Activated CD4-positive, alpha-beta T cell treated with anti-CD3 and anti-CD28 coated beads for 48 hours (primary cell): ENCODE results near the gene EDN2.

Experiments used
- DNase-seq: peaks from one replicate; pipeline ENCODE4 v3.0.0-alpha.2; 2020

Gene EDN2

DNA sequence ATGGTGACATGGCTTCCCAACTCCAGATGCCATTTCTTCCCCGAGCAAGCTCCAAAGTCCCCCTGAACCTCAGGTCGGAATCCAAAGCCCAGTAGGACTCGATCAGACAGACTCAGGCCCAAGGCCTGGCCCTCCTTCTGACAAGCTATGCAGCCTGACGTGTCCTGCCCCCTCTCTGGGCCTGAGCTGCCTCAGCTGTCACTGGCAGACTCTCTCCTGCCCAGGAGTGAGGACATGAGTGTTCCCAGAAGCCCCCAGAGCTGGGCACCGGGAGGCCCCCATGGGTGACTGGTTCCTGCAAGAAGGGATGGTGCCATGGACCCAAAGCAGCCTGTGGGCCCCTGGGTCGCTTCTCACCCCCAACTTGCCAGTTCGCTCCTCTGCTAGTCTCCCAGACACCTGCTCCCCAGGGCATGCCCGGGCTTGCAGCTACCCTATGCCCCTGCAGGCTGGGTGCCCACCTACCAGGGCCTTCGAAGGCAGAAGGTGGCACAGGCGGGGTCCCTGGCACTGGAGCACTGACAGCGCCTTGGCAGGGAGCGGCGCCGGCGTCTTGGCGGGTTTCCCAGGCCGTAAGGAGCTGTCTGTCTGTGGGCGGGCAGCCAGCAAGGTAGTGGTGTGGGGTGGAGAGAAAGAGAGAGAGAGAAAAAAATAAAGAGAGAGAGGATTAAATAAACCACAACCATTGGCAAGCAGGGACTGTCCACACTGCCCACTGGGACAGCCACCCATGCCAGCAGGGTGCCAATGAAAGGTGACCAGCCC, 2.3 kb downstream of the EDN2 start:
- no peak for DNase-seq

DNA sequence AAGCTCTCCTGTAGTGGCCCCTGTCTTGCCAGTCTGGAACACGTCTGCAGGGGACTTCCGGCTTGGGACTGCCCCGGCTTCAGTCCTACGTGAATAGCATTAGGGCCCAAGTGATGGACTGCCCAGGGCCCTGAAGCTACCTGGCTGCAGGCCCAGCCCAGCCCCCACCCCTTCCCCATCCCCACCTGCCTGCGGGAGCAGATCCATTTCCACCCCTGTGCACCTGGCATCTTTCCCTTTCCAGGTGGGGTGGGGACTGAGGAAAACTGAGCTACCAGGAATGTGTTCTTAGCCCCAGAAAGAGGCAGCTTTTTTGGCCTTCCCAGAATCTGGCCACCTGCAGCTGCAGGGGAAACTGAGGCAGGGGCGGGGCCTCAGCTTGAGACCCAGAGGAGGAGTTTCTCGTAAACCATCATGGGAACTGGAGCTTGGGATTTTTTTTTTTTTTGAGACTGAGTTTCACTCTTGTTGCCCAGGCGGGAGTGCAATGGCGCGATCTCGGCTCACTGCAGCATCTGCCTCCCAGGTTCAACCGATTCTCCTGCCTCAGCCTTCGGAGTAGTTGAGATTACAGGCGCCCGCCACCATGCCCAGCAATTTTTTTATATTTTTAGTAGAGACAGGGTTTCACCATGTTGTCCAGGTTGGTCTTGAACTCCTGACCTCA, 3.2 kb downstream of the EDN2 start:
- no peak for DNase-seq

DNA sequence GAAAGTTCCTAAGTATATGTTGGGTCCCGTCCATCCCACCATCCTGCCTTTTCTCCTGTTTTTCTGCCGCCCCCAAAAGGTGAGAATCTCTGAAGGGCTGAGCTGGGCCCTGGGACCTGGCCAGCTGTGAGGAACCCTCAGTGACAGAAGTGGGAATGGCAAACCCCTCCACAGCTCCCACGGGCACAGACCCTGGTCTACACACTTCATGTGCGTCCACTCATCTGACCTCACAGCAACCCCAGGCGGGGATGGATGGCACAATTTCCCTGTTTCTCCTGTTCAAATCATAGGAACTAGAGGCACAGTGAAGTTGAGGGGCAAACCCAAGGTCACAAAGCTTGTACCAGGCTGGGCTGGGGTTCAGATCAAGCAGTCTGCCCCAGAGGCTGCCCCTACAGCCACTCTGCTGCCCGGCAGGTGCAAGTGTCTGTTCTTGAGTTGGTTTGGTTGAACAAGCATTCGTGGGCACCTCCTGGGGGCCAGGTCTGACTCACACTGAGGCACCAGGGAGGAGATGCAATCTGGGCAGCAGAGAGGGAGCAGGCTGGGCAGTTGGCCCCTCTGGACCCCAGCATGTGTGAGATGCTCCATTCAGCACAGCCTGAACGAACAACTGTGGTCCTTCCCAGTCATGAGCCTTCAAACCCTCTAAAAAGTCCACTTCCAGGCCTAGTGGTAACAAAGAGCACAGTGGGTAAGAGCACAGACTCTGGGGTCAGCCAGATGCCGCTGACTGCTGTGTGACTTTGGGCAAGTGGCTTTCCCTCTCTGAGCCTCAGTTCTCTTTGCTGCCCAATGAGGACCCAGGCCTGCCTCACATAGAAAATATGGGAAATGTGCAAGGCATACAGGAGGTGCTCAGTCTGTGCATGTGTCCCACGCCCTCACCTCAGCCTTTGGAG, 4.0 kb downstream of the EDN2 start:
- DNase-seq: no peak

DNA sequence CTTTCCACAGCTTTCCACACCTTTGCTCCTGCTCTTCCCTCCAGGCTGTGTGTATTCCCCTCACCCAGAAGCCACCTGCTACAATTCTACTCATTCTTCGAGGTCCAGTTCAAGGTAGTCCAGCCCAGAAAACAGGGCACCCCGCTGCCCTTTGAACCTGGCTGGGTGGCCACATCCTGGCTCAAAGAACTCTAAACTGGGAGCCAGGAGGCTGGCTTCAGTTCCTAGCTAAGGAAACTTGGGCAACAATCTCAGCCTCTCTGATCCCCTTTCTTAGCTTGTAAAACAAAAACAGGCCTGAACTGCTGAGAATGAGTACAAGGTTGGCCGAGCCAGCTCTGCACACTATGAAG, 4.7 kb downstream of the EDN2 start:
- DNase-seq: no peak

DNA sequence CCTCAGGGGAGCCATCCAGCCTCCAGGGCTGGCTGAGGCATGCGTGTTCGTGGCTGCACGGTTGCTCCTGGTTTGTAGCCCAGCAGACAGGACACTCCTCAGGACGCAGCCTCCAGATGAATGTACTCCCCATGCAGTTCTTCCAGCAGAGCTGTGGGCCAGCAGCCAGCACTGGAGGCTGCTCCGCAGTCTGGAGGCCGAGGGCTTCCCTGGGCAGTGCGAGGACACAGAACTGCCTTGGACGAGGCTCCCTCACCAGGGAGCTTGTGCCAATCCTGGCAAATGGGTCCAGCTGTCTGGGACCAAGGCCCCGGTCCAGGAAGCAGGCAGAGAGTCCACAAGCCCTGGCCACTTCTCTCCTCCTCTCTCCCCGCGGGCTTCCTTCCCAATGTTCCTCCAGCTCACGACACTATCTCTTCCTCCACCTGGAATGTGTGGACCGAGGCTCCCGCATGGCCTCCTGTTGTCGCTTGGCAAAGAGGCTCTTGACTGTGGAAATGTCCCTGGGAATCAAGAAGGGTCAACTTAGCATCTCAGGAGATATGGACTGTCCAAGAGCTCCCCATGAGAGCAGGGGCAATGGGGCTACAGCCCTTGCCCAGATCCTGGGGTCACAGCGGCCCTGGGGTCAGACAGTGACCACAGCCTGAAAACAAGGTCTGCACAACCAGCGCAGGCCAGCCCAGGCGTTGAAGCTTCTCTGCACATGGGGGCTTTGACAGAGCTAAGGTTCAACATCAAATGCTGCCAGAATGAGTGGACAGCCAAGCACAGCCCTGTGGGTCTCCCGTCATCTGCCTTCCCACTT, 5.3 kb downstream of the EDN2 start:
- no peak for DNase-seq

DNA sequence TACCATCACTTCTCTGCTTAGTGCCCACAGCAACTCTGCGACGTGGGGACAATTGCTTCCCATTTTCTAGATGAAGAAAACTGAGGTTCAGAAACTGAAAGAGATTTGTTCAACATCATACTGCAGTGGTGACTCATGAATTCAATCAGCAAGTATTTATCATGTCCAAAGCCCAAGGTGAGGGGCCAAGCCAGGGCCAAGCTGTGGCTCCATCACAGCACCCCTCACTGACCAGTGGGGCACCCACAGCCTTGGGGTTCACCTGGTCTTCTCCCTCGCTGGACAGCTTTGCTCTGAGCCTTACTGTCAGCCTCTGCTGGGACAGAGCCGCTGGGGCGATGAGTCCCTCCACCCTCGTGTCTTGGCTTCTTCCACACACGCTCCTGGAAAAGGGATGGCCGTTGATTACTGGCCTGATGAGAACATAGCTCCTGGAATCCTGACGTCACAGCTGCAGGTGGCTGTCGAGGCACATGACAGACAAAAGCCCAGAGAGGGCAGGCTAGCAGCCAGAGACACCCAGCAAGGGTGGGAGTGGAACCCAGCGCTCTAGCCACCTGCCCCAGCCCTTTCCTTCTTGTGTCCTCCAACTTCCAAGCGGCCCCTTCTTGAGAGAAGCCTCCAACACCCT, 6.2 kb downstream of the EDN2 start:
- no peak for DNase-seq

DNA sequence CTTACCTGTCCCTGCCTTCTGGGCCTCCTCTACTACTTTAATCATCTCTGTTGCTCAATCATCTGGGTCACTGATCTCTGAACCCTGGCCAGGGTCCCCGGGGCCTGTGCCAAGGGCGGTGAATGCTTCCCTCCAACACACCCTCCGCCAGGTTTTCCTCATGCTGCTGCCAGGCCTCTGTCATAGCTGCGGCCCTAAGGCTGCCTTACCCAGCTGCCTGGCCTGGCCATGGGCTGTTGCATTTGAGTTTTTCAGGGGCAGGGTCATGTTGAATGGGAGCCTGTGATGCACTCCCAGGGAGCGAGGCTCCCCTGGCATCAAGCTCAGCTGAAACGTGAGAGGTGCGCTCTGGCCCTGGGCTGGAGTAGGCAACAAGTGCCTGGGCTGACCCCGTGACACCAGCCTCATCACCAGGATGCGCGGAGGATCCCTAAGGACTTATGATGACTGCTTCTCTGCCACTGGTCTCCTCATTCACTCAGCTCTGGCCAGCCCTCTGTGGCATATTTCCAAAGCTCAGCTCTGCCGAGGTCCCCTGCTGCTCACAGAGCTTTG, 7.6 kb downstream of the EDN2 start:
- no peak for DNase-seq

DNA sequence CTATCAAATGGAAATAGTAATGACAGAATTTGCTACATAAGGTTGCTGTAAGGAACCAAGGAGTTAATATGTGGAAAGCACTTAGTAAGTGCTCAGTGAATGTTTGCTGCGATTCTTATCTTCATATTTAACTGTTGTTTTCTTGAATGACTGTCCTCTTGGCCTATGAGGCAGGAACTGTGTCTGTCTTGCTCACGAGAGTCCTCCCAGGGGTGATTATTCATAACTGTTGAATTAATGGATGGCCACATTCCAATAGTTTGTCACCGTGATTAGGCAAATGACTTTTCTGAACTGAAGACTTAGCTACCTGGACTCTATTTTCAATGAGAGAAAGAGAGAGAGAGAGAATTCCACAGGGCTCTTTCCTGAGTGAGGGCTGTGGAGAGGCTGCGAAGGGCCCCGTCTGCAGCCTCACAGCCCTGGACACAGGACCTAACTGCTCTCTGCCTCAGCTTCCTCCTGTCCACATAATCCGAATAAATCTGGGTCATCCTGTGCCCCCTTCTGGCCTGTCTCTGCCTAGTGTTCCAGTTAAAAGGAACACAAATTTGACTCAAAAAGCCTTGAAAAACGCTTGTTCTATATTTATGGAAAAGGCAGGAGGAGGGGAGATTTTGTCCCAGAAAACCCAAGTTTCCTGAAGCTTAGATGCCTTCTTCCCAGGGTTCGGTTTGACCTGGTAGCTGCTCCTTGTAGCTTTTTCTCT, 8.5 kb downstream of the EDN2 start:
- DNase-seq: no peak

DNA sequence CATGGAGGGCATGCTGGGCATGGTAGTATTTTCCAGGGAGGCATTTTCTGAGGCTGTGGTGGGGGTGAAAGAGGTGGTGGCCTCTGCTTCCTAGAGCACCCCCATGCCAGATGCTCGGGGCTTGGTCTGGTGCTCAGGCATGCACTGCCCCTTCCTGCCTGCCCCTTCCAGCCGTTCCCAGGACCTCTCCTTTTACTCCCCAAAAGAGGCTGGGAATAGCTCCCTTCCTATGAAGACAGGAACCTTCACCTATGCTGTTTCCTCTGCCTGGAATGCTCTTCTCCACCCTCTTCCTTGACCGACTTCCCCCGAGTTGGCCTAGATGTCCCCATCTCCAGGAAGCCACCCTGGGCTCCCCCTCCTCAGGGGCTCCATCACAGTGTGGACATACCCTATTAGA, 9.1 kb downstream of the EDN2 start:
- DNase-seq: no peak

DNA sequence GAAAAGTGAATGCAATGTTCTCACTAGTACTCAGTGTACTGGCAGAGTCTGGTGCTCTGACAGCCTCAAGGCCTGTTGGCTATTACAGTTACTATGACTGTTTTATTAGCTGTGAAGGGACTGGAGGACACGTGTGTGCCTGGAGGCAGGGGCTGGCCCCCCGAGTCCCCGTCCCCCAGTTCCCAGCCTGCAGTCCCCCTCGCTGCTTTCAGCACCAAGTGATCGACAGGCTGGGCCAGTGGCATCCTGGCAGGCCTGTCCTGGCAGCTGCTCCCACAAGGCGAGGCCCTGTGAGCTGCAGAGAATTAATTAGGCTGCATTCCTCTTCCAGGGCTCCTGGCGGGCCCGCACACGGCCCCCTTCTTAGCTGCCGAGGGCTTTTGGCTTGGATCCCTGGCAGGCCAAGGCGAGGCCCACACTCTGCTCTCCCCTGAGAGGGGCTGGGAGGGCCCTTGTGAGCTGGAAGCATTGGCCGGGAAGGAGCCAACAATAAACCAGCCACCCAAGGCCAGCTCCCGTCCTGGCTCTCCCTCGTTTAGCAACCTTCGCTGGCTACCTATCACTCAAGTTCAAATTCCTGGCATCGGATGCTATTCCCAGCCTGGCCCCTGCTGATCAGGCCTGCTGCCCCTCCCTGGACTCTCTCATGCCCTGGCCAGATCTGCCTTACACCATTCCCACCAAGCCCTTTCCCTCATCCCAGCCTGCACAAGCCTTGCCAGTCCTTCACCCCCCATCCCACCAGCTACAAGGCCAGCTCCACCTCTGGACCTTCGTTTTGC, 9.8 kb downstream of the EDN2 start:
- DNase-seq: no peak

DNA sequence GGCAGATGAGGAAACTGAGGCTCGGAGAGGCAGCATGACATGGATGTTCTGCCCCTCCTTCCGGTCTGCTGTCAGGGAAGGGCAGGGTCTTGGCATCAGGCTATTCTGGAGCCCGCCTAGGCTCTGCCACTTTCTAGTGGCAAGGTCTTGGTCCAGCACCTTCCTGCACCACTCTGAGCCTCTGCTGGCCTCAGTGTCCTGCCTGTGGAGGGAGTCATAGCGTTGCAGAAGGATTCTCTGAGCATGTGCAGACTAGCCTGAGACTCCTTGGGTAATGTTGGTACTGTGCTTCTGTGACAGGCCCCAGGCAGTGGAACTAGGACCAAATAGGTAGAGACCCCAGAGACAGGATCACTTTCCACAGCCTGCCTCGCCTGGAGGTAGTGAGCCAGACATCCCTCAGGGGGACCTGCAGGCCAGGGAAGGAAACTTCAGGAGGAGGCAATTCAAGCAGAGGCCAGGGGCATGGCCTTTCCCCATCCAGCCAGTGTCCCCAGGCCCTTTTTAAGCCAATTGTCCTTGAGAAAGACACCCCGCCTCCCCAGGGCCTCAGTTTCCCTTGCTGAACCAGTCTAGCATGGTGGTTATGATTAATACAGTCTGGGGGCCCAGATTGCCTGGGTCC, 10.6 kb downstream of the EDN2 start:
- DNase-seq: no peak

DNA sequence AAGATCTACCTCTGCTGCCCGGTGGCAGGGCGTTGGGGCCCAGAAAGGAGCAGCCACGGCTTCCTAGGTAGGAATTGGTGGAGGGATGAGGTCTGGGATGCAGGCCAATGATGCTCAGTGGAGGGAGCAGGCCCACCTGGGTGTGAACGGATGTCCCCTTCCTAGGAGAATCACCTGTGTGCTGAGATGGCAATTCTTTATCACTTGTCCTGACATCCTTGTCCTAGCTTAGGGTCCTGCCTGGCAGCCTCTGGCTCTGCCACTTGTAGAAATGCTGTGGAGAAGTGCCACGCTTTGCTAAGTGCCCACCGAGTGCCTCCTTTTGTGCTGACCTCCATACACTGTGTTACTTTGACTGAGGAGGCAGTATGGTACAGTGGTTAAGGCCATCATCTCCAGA, 12.8 kb downstream of the EDN2 start:
- DNase-seq: no peak

DNA sequence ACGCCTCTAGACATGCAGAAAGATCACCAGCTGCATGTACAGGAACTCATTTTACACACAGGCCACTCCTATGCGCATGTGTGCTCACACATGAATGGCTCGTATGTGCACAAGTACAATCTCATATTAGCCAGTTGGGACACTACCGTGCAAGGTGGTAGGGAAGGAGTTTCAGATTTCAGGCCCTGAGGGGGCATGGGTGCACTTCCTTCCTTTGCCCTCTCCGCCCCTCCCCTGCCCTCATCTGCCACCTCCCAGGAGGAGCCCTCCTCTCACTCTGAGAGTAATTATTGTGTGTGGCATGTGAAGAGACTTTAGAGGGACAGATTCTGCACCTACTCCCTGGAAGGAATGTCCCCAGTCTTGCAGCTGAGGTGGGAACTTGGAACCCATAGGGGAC, 14.8 kb downstream of the EDN2 start:
- no peak for DNase-seq

DNA sequence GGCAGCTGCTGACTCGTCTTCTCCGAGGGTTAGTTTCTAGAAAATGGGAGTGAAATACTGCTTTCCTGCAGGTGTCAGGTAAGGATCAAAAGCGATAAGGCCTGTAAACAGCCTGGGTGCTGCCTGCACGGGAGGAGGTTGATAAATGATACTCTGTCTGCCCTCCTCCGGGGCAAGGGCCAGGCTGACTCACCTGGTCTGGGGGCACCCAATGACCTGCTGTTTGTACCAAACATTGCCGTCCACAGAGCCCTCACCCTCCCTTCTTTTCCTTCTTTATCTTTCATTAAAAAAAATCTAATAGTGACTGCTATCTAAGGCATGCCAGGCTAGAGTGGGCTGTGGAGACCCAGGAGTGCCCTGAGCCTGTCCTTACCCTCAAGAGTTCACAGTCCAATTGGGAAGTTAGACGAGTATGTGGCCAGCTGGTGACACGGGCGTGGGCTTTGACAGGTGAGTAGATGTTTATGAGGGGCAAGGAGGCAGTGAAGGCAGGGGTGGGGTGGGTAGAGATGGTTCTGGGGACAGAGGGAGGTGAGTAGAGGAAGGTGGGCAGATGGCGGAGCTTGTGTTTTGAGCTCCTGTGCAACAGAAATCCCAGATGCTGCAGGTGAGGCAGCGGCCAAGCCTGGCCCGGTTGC, 16.2 kb downstream of the EDN2 start:
- no peak for DNase-seq

DNA sequence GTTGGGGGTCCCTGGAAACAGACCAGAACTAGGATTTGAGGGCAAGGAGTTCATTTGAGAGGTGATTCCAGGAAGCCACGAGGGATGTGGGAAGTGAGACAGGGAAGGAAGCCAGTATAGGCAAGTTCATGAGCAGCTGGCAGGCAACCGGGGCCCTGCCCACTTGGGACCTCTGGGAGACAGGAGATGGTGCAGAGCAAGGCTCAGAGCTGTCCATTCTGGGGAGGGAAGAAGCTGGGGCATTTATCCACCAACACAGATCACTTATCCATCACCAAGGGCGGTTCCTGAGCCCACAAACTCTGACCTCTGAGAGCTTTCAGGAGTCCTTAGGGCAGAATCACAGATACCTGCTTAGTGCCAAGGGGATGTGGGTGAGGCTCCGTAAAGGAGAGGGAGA, 16.8 kb downstream of the EDN2 start:
- no peak for DNase-seq

DNA sequence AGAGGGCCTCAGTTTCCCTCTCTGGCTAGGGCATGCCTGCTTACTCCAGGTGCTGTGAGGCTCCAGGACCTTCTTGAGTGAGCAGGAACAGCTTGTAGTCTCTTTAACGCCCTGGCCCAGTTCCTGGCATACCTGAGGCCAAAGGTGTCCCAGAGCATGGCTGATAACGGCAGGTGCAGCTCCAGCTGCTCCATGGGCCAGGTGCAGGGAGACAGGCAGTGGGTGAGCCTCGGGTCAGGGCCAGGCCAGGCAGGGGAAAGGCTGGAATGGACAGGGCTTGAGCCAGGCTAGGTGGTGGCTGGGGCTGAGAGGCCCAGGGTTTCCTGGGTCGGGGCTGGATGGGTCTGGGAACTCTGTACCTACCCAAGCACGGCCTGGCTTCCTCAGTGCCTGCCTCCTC, 18.3 kb downstream of the EDN2 start:
- no peak for DNase-seq

DNA sequence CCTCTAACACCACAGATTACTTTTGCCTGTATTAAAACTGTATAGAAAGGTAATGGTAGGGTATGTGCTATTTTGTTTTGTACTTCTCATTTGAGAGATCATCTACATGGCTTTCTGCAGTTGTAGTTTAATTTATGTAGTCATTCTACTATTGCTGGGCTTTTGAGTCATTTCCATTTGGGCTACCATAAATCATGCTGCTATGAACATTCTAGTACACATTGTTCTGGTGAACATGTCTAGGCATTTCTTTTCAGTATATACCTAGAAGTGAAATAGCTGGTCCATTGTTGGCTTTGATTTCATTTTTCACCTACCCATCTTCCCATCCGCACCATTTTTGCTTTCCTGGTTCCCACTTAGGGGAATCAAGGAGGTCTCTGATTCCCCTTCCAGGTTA, 18.7 kb downstream of the EDN2 start:
- DNase-seq: no peak

DNA sequence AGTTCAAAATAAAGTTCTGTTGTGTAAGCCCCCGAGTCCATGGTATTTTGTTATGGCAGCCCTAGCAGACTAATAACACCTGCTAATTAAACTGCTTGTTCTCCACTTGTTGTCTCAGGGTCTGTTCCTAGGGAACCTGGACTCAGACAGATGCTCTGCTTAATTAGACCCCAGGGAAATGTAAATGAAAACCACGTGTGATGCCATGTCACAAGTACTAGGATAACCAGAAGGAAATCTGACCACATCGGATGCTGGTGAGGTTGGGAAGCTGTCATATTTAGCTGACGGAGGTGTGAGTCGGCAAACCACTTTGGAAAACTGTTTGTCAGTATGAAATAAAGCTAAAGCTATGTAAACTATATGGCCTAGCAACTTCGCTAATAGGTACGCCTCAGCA, 19.6 kb downstream of the EDN2 start:
- no peak for DNase-seq

DNA sequence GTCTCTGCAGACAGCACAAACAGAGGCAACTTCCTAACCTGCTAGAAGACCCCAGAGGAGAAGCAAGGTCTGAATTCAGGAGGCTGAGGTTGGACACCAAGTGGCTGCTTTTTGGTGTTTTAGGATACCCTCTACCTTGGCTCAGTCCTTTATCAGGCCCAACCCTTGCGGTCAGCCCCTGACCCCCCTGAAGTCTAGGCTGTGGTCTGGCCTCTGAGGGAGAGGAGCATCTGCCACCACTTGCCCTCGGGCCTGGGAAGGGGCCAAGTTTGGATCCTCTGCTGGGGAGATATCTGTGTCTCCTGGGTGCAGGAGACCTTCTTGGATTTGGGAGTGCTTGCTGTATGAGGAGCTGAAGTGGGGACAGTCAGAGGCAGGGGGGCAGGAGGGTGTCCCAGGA, 21.0 kb downstream of the EDN2 start:
- DNase-seq: no peak

DNA sequence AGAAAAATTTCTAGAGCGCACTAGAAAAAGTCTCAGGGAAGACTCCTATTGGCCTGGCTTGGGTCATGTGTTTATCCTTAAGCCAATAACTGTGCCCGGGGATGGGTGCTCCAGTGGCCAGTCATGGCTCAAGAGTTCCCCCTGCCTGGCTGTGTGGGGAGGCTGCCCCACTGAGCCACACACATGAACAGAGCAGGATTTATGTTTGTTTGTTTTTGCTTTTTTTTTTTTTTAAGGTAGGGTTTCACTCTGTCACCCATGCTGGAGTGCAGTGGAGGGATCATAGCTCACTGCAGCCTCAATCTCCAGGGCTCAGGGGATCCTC, 21.8 kb downstream of the EDN2 start:
- DNase-seq: no peak
